ENCODE measurements around the gene TNFRSF18. TPM values are rescaled to one million over a fixed set of nuclear protein-coding genes. Genes with fewer than 3 reads are reported as not detected.

Gene TNFRSF18
- polyA plus RNA-seq, 1 donor (not counting 4 experiments of a cell fraction or from before 2014, with no cell fraction given) = 0.21 TPM

- dilution Hi-C loops (cut with MboI; ENCODE audit: extremely low pct_ligation_motif_present, low sequenced_read_pairs) = no loop called here
- no peaks in the 10 kb centered on the region for H3K27me3 ChIP-seq (ENCODE audit: control insufficient read depth, extremely low read depth, insufficient read depth, low read length)
- no peak for DNase-seq (ENCODE audit: low read depth, low spot score)
These were observed 38.4 kb downstream of the TNFRSF18 start for GRCh38 chr1:1167841-1168450.

GRCh38 chr1:1167398-1167821 is 39.0 kb downstream of the TNFRSF18 start:
- DNase-seq (ENCODE audit: low read depth, low spot score) (no peak), FAIRE-seq (no peak)
- no peak overlapping the region for H2AFZ ChIP-seq (ENCODE audit: control insufficient read depth, low read length)
- peaks cover 0 to 7% of the 10 kb centered on the region in 2 experiments for H3K36me3 ChIP-seq (ENCODE audit: control insufficient read depth in 2 of 2, extremely low read depth in 1 of 2, insufficient read depth in 2 of 2, low read length in 2 of 2)
- peaks cover 52% of the 10 kb centered on the region for H3K79me2 ChIP-seq (ENCODE audit: control insufficient read depth, insufficient read depth, low read length)
- H3K9ac ChIP-seq (ENCODE audit: control insufficient read depth, extremely low read depth, insufficient read depth, low read length) = no peak overlapping the region
- H4K20me1 ChIP-seq (ENCODE audit: control insufficient read depth, extremely low read depth, insufficient read depth, low read length) = peaks cover 7% of the 10 kb centered on the region
- dilution Hi-C loops (cut with MboI; ENCODE audit: extremely low pct_ligation_motif_present, low sequenced_read_pairs) = no loop called here
- peaks cover 11% of the 10 kb centered on the region for H3K4me1 ChIP-seq (ENCODE audit: control insufficient read depth, extremely low read depth, insufficient read depth, low read length)
- no peak overlapping the region for H3K4me2 ChIP-seq (ENCODE audit: control insufficient read depth, extremely low read depth, insufficient read depth, low read depth, low read length)
- H3K4me3 ChIP-seq (ENCODE audit: control insufficient read depth in 2 of 3, extremely low read depth in 1 of 3, insufficient read depth in 2 of 3, low read depth in 1 of 3, low read length in 3 of 3) = no peak overlapping the region
- no peak overlapping the region for H3K27ac ChIP-seq (ENCODE audit: control insufficient read depth, insufficient read depth, low read length)
- no peaks in the 10 kb centered on the region for H3K9me1 ChIP-seq (ENCODE audit: control insufficient read depth, extremely low read depth, insufficient read depth, low read length)
- TF ChIP-seq CTCF (optimal IDR thresholded peaks at IDR 0.05 in 1 of 3, IDR thresholded peaks at IDR 0.05 in 1 of 3, conservative IDR thresholded peaks at IDR 0.05 in 1 of 3; ENCODE audit: extremely low read depth in 1 of 3, insufficient read depth in 2 of 3, low read length in 3 of 3) = no peak
- H3K9me3 ChIP-seq (ENCODE audit: control insufficient read depth, low read depth, low read length) = no peaks in the 10 kb centered on the region
- H3K27me3 ChIP-seq (ENCODE audit: control insufficient read depth, extremely low read depth, insufficient read depth, low read length) = no peaks in the 10 kb centered on the region

More at GRCh38 chr1:1167841-1168450, 38.4 kb downstream of the TNFRSF18 start:
- no peak for TF ChIP-seq CTCF (optimal IDR thresholded peaks at IDR 0.05 in 1 of 3, IDR thresholded peaks at IDR 0.05 in 1 of 3, conservative IDR thresholded peaks at IDR 0.05 in 1 of 3; ENCODE audit: extremely low read depth in 1 of 3, insufficient read depth in 2 of 3, low read length in 3 of 3)
- no peak for TF ChIP-seq EZH2 (IDR thresholded peaks at IDR 0.05; ENCODE audit: low read length)
- H3K4me2 ChIP-seq (ENCODE audit: control insufficient read depth, extremely low read depth, insufficient read depth, low read depth, low read length) = no peak overlapping the region
- H3K9me1 ChIP-seq (ENCODE audit: control insufficient read depth, extremely low read depth, insufficient read depth, low read length) = no peaks in the 10 kb centered on the region
- H3K4me3 ChIP-seq (ENCODE audit: control insufficient read depth in 2 of 3, extremely low read depth in 1 of 3, insufficient read depth in 2 of 3, low read depth in 1 of 3, low read length in 3 of 3) = no peak overlapping the region
- peaks cover 0 to 7% of the 10 kb centered on the region in 2 experiments for H3K36me3 ChIP-seq (ENCODE audit: control insufficient read depth in 2 of 2, extremely low read depth in 1 of 2, insufficient read depth in 2 of 2, low read length in 2 of 2)
- no peak overlapping the region for H3K27ac ChIP-seq (ENCODE audit: control insufficient read depth, insufficient read depth, low read length)
- peaks cover 52% of the 10 kb centered on the region for H3K79me2 ChIP-seq (ENCODE audit: control insufficient read depth, insufficient read depth, low read length)
- no peak overlapping the region for H3K9ac ChIP-seq (ENCODE audit: control insufficient read depth, extremely low read depth, insufficient read depth, low read length)
- H4K20me1 ChIP-seq (ENCODE audit: control insufficient read depth, extremely low read depth, insufficient read depth, low read length) = peaks cover 7% of the 10 kb centered on the region
- H3K4me1 ChIP-seq (ENCODE audit: control insufficient read depth, extremely low read depth, insufficient read depth, low read length) = peaks cover 11% of the 10 kb centered on the region
- no peak for FAIRE-seq
- H2AFZ ChIP-seq (ENCODE audit: control insufficient read depth, low read length) = no peak overlapping the region
- no peaks in the 10 kb centered on the region for H3K9me3 ChIP-seq (ENCODE audit: control insufficient read depth, low read depth, low read length)

Measured in keratinocyte (primary cell).